Measurements from ENCODE around the gene PAGE1. TPM values are rescaled to one million over a fixed set of nuclear protein-coding genes. Genes with fewer than 3 reads are reported as not detected.

PAGE1 gene
- total RNA-seq, 1 experiment from 2014 or later, result not detected

- ATAC-seq (no peak), DNase-seq (ENCODE audit: low read depth, low spot score) (no peak)
- Histone ChIP-seq H3K27ac (ENCODE audit: low read depth, low read length) (no peak overlapping the region), H4K20me1 (ENCODE audit: insufficient read depth) (no peaks in the 10 kb centered on the region), H3K79me2 (ENCODE audit: insufficient read depth, low read length) (no peaks in the 10 kb centered on the region), H3K9me3 (ENCODE audit: control insufficient read depth in 1 of 2, insufficient read depth in 1 of 2, low read depth in 1 of 2, low read length in 2 of 2) (no peaks in the 10 kb centered on the region), H3K27me3 (ENCODE audit: insufficient read depth, low read length) (no peaks in the 10 kb centered on the region), H2AFZ (ENCODE audit: low read depth, low read length, poor library complexity, severe bottlenecking) (no peak overlapping the region), H3K9me2 (ENCODE audit: insufficient read depth) (no peaks in the 10 kb centered on the region), H3K4me1 (ENCODE audit: control insufficient read depth in 1 of 2, insufficient read depth in 2 of 2, low read length in 2 of 2) (no peaks in the 10 kb centered on the region), H3K9ac (ENCODE audit: low read length) (no peak overlapping the region), H3K4me3 (replicated peaks in 1 of 2; ENCODE audit: low read depth in 1 of 2, low read length in 2 of 2) (no peak overlapping the region), H3K36me3 (ENCODE audit: control insufficient read depth in 1 of 2, insufficient read depth in 2 of 2, low read length in 2 of 2) (no peaks in the 10 kb centered on the region), H3K4me2 (ENCODE audit: low read length) (no peak overlapping the region)
- POLR2A ChIA-PET, result no interaction called here
- RAD21 ChIA-PET (ENCODE audit: low non-redundant PET in 1 of 2, low total read pairs in 2 of 2, uncharacterized antibody in 2 of 2, unreplicated experiment in 2 of 2), result no interaction called here
- no TSS peak for BruUV-seq (replicated peaks)
- intact Hi-C loops (cut with micrococcal nuclease), result no loop called here
- TF ChIP-seq ATF3 (IDR thresholded peaks at IDR 0.05) (no peak), CTCF (IDR thresholded peaks at IDR 0.05 in 2 of 3, conservative IDR thresholded peaks at IDR 0.05 in 1 of 3; ENCODE audit: borderline replicate concordance in 1 of 3, insufficient read depth in 1 of 3, low read depth in 2 of 3, low read length in 2 of 3) (no peak), SP1 (IDR thresholded peaks at IDR 0.05; ENCODE audit: low read depth) (no peak), TCF7L2 (IDR thresholded peaks at IDR 0.05; ENCODE audit: borderline replicate concordance, extremely low read depth, insufficient read depth, insufficient read length) (no peak), REST (IDR thresholded peaks at IDR 0.05; ENCODE audit: low read depth) (no peak), ELF1 (IDR thresholded peaks at IDR 0.05; ENCODE audit: borderline replicate concordance, low read depth) (no peak)
- CTCF ChIA-PET, result no interaction called here
Observed at GRCh38 chrX:49727847-49728246, 32.1 kb upstream of the PAGE1 start.

Data from HCT116 (cell line).